Measurements from ENCODE around the gene KRT77. TPM values are rescaled to one million over a fixed set of nuclear protein-coding genes. Genes with fewer than 3 reads are reported as not detected.

Gene KRT77
- total RNA-seq, 2 donors from 2014 or later: 0.41 TPM; not detected in 1

GRCh38 chr12:52724384-52724783 lies 21.1 kb upstream of the KRT77 start:
- TF ChIP-seq CTCF (IDR thresholded peaks at IDR 0.05): no peak
- no peak overlapping the region for H3K27ac ChIP-seq
- no peak overlapping the region for H3K4me3 ChIP-seq
- H3K9me3 ChIP-seq: no peaks in the 10 kb centered on the region
- DNase-seq (ENCODE audit: low spot score) (no peak), ATAC-seq (ENCODE audit: insufficient number of reproducible peaks, low FRiP score, low read depth) (no peak)
- H3K36me3 ChIP-seq: no peaks in the 10 kb centered on the region
- no peaks in the 10 kb centered on the region for H3K4me1 ChIP-seq (ENCODE audit: control insufficient read depth in 1 of 2, low read depth in 2 of 2)
- H3K27me3 ChIP-seq (replicated peaks; ENCODE audit: insufficient read depth): no peaks in the 10 kb centered on the region

GRCh38 chr12:52722680-52723079 lies 19.4 kb upstream of the KRT77 start:
- Histone ChIP-seq H3K9me3 (no peaks in the 10 kb centered on the region), H3K36me3 (no peaks in the 10 kb centered on the region), H3K4me1 (ENCODE audit: control insufficient read depth in 1 of 2, low read depth in 2 of 2) (no peaks in the 10 kb centered on the region), H3K27me3 (replicated peaks; ENCODE audit: insufficient read depth) (no peaks in the 10 kb centered on the region), H3K4me3 (no peak overlapping the region), H3K27ac (no peak overlapping the region)
- no peak for DNase-seq (ENCODE audit: low spot score)
- ATAC-seq (ENCODE audit: insufficient number of reproducible peaks, low FRiP score, low read depth): no peak
- no peak for TF ChIP-seq CTCF (IDR thresholded peaks at IDR 0.05)

- DNase-seq (ENCODE audit: low spot score) (no peak), ATAC-seq (ENCODE audit: insufficient number of reproducible peaks, low FRiP score, low read depth) (no peak)
- Histone ChIP-seq H3K9me3 (no peaks in the 10 kb centered on the region), H3K27ac (no peak overlapping the region), H3K4me3 (no peak overlapping the region), H3K36me3 (no peaks in the 10 kb centered on the region), H3K4me1 (ENCODE audit: control insufficient read depth in 1 of 2, low read depth in 2 of 2) (no peaks in the 10 kb centered on the region), H3K27me3 (replicated peaks; ENCODE audit: insufficient read depth) (no peaks in the 10 kb centered on the region)
- no peak for TF ChIP-seq CTCF (IDR thresholded peaks at IDR 0.05)
Measured at GRCh38 chr12:52721838-52722470, 18.6 kb upstream of the KRT77 start.

- Histone ChIP-seq H3K4me3 (no peak overlapping the region), H3K36me3 (no peaks in the 10 kb centered on the region), H3K27me3 (replicated peaks; ENCODE audit: insufficient read depth) (no peaks in the 10 kb centered on the region), H3K4me1 (ENCODE audit: control insufficient read depth in 1 of 2, low read depth in 2 of 2) (no peaks in the 10 kb centered on the region), H3K27ac (no peak overlapping the region), H3K9me3 (no peaks in the 10 kb centered on the region)
- no peak for TF ChIP-seq CTCF (IDR thresholded peaks at IDR 0.05)
- ATAC-seq (ENCODE audit: insufficient number of reproducible peaks, low FRiP score, low read depth) (no peak), DNase-seq (ENCODE audit: low spot score) (no peak)
Measured at GRCh38 chr12:52720365-52720886, 17.1 kb upstream of the KRT77 start.

- Histone ChIP-seq H3K9me3 (no peaks in the 10 kb centered on the region), H3K36me3 (no peaks in the 10 kb centered on the region), H3K27ac (no peak overlapping the region), H3K4me3 (no peak overlapping the region), H3K27me3 (replicated peaks; ENCODE audit: insufficient read depth) (peaks cover 5% of the 10 kb centered on the region), H3K4me1 (ENCODE audit: control insufficient read depth in 1 of 2, low read depth in 2 of 2) (no peaks in the 10 kb centered on the region)
- ATAC-seq (ENCODE audit: insufficient number of reproducible peaks, low FRiP score, low read depth): no peak
- no peak for TF ChIP-seq CTCF (IDR thresholded peaks at IDR 0.05)
- no peak for DNase-seq (ENCODE audit: low spot score)
Measured at GRCh38 chr12:52716061-52716460, 12.7 kb upstream of the KRT77 start.

Measured in thoracic aorta (tissue), 2 donors.